IPS-15b (cell line): ENCODE measurements around the gene SMG7.

Experiments
- H3K27me3 ChIP-seq: one replicate; pipeline ENCODE4 v1.6.1; 2013; ENCODE audit warnings: low read length; ENCODE audit not compliant: control insufficient read depth, insufficient read depth
- H3K36me3 ChIP-seq: one replicate; pipeline ENCODE4 v1.6.1; 2013; ENCODE audit warnings: low read length; ENCODE audit not compliant: control insufficient read depth, insufficient read depth
- H3K4me1 ChIP-seq: one replicate; pipeline ENCODE4 v1.6.1; 2013; ENCODE audit warnings: mild to moderate bottlenecking, low read length; ENCODE audit not compliant: control insufficient read depth, insufficient read depth
- H3K4me3 ChIP-seq: one replicate; pipeline ENCODE4 v1.5.1; 2013; ENCODE audit warnings: low read depth, low read length
- H3K9ac ChIP-seq: one replicate; pipeline ENCODE4 v1.6.1; 2013; ENCODE audit warnings: low read depth, mild to moderate bottlenecking, low read length
- H3K9me3 ChIP-seq: one replicate; pipeline ENCODE4 v1.6.1; 2013; ENCODE audit warnings: mild to moderate bottlenecking, low read length; ENCODE audit not compliant: control insufficient read depth, insufficient read depth

SMG7 gene

DNA sequence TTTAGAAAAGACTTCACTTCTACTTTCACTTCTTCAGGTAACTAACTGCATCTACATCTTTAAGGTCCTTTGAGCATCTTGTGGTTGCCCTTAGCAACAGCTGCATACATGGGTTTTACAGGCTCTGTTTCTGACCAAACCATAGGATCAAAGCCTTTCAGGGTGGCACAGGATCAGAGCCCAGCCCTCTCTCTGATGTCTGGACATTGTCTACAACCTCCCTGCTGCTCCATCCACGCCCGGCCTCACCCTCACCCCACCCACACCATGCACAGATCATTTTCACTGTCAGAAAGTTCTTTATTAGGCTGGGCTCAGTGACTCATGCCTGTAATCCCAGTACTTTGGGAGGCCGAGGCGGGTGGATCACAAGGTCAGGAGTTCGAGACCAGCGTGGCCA lies 112.7 kb downstream of the SMG7 start:
- Histone ChIP-seq H3K9ac (no peak overlapping the region), H3K36me3 (no peaks in the 10 kb centered on the region), H3K4me3 (no peak overlapping the region), H3K9me3 (no peaks in the 10 kb centered on the region), H3K27me3 (no peaks in the 10 kb centered on the region), H3K4me1 (peaks cover 8% of the 10 kb centered on the region)

DNA sequence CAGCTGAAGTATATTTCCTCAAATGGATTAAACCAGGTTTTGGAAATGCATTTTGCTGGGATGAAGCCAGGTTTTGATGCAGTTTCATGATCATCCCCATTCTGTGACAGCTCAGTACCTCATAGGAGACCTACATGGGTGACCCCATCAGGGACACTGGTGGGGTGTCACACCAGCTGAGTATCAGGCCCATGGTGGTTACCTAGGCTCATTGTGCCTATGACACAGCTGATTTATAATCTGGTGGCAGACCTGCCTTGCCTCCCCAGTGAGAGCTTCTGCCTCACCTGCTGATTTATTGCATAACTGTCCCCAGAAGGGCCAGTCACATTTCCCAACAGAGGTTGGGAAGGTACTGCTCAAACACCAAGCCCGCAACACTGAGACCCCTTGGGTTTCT lies 114.2 kb downstream of the SMG7 start:
- Histone ChIP-seq H3K4me3 (no peak overlapping the region), H3K9me3 (no peaks in the 10 kb centered on the region), H3K9ac (no peak overlapping the region), H3K36me3 (no peaks in the 10 kb centered on the region), H3K27me3 (no peaks in the 10 kb centered on the region), H3K4me1 (peaks cover 5% of the 10 kb centered on the region)

DNA sequence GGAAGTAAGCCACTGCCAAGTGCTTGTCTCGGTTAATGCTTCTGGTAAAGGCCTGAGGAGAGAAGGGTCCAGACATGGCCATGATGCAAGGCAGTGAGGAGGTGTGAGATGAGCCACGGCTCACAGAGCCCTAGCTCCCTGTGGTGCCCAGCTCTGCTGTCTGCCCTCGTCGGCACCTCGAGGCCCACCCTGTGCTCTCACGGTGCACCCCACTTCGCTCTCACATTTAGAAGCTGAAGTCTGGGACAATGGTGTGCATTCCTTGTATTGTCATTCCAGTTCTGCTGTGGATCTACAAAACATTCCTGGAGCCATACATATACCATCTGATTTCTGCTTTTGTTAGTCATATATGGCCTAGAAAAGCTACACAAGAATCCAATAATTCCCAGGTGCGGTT lies 114.6 kb downstream of the SMG7 start:
- Histone ChIP-seq H3K4me3 (no peak overlapping the region), H3K9me3 (no peaks in the 10 kb centered on the region), H3K36me3 (no peaks in the 10 kb centered on the region), H3K27me3 (no peaks in the 10 kb centered on the region), H3K4me1 (peaks cover 5% of the 10 kb centered on the region), H3K9ac (no peak overlapping the region)

GRCh38 chr1:183588827-183589226 lies 116.5 kb downstream of the SMG7 start:
- H3K9me3 ChIP-seq = no peaks in the 10 kb centered on the region
- peaks cover 10% of the 10 kb centered on the region for H3K4me1 ChIP-seq
- no peaks in the 10 kb centered on the region for H3K27me3 ChIP-seq
- no peak overlapping the region for H3K9ac ChIP-seq
- H3K4me3 ChIP-seq = no peak overlapping the region
- no peaks in the 10 kb centered on the region for H3K36me3 ChIP-seq

GRCh38 chr1:183589384-183589783 lies 117.1 kb downstream of the SMG7 start:
- H3K9me3 ChIP-seq = no peaks in the 10 kb centered on the region
- no peaks in the 10 kb centered on the region for H3K36me3 ChIP-seq
- H3K4me1 ChIP-seq = peaks cover 10% of the 10 kb centered on the region
- H3K27me3 ChIP-seq = no peaks in the 10 kb centered on the region
- no peak overlapping the region for H3K4me3 ChIP-seq
- H3K9ac ChIP-seq = no peak overlapping the region

DNA sequence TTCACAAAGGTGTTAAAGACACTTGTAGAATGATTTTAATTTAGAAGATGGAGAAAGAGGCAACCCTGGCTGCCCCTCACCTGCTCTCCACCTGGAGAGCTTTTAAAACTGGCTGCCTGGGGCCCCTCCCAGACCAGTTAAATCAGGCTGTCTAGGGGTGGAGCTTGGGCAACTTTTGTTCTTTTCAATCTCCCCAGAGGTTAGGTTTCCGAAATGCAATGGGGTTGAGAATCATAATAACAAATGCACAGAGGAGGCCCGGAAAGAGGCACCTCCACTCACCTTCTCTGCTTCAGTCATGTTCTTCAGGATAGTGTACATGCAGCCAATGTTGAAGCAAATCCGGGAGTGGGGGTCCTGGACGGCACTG lies 117.6 kb downstream of the SMG7 start:
- H3K36me3 ChIP-seq = no peaks in the 10 kb centered on the region
- no peak overlapping the region for H3K4me3 ChIP-seq
- no peaks in the 10 kb centered on the region for H3K27me3 ChIP-seq
- no peaks in the 10 kb centered on the region for H3K9me3 ChIP-seq
- peaks cover 10% of the 10 kb centered on the region for H3K4me1 ChIP-seq
- H3K9ac ChIP-seq = no peak overlapping the region

DNA sequence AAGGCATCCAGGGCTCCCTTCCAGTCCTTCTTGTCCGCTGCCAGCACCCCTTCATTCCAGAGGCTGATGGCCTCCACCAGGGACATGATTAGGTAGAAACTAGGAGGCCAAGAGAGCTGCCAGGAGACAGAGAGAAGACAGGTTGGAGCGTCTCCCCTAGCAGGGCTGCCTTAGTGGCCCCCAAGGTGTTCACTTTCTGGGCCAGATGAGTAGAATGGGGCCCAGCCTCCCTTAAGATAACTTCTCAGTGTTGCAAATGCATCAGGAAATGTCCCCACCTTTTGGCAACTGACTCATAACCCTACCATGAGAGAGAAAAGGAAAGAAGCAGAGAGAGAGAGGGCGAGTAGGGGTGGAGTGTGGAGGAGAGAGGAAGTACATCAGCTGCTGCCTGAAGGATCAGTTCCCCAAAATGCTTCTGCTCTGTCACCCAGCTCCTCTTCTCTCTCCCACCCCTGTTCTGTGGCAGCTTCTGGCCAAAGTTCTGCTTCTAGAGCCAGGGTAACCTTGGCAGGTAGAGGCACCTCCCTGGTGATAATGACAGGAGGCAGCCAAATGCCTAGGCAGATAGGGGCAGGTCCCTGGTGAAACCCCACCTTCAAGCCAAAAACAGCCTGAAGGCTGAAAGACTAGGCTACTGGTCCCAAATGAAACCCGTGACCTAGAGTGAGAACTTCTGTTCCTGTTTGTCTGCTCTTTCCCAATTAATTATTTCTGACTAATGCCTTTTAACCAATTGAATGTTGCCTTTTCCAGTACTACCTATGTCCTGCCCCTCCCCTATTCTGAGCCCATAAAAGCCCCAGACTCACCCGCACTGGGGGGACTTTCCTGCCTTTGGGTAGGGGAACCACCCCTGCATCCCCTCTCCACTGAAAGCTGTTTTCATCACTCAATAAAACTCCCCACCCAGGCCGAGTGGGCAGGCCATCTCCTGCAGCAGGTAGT lies 118.2 kb downstream of the SMG7 start, which contains the start of gene NCF2:
TSS of gene NCF2 (minus strand) at position 216 of the 948 bp plus-strand sequence. CDS start at position 86, 130 bp downstream.
- Histone ChIP-seq H3K4me3 (no peak within 1 kb of the TSS), H3K9me3 (no peaks in the 10 kb centered on the region), H3K27me3 (no peaks in the 10 kb centered on the region), H3K9ac (no peak within 1 kb of the TSS), H3K36me3 (no peaks in the 10 kb centered on the region), H3K4me1 (peaks cover 10% of the 10 kb centered on the region)

GRCh38 chr1:183592733-183593132 lies 120.4 kb downstream of the SMG7 start:
- no peaks in the 10 kb centered on the region for H3K27me3 ChIP-seq
- H3K4me1 ChIP-seq = peaks cover 10% of the 10 kb centered on the region
- no peak overlapping the region for H3K4me3 ChIP-seq
- no peak overlapping the region for H3K9ac ChIP-seq
- H3K9me3 ChIP-seq = no peaks in the 10 kb centered on the region
- no peaks in the 10 kb centered on the region for H3K36me3 ChIP-seq

DNA sequence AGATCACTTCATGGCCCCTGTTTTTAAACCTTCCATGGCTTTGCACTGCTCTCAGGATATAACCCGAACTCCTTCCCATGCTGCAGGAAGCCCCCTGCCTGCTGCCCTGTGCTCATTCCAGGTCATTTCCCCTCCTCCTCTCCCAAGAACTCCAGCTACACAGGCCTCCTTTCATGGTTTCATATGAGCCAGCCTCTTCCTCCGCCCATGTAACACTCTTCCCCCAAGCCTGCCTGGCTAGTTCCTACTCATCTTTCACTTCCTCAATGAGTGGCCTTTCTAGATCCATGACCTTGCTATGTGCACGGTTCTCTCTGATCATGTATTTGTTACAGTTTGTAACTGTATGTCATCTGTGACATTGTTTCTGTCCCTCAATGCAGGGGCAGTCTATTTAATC lies 121.1 kb downstream of the SMG7 start:
- Histone ChIP-seq H3K4me1 (peaks cover 10% of the 10 kb centered on the region), H3K36me3 (no peaks in the 10 kb centered on the region), H3K9ac (no peak overlapping the region), H3K4me3 (no peak overlapping the region), H3K27me3 (no peaks in the 10 kb centered on the region), H3K9me3 (no peaks in the 10 kb centered on the region)

- Histone ChIP-seq H3K4me3 (no peak overlapping the region), H3K36me3 (no peaks in the 10 kb centered on the region), H3K4me1 (peaks cover 5% of the 10 kb centered on the region), H3K9me3 (no peaks in the 10 kb centered on the region), H3K27me3 (no peaks in the 10 kb centered on the region), H3K9ac (no peak overlapping the region)
Measured at GRCh38 chr1:183595537-183595936, 123.2 kb downstream of the SMG7 start.

- H3K4me1 ChIP-seq = peaks cover 5% of the 10 kb centered on the region
- H3K9ac ChIP-seq = no peak overlapping the region
- no peaks in the 10 kb centered on the region for H3K9me3 ChIP-seq
- no peaks in the 10 kb centered on the region for H3K36me3 ChIP-seq
- no peaks in the 10 kb centered on the region for H3K27me3 ChIP-seq
- no peak overlapping the region for H3K4me3 ChIP-seq
Measured at GRCh38 chr1:183596500-183596899, 124.2 kb downstream of the SMG7 start.

DNA sequence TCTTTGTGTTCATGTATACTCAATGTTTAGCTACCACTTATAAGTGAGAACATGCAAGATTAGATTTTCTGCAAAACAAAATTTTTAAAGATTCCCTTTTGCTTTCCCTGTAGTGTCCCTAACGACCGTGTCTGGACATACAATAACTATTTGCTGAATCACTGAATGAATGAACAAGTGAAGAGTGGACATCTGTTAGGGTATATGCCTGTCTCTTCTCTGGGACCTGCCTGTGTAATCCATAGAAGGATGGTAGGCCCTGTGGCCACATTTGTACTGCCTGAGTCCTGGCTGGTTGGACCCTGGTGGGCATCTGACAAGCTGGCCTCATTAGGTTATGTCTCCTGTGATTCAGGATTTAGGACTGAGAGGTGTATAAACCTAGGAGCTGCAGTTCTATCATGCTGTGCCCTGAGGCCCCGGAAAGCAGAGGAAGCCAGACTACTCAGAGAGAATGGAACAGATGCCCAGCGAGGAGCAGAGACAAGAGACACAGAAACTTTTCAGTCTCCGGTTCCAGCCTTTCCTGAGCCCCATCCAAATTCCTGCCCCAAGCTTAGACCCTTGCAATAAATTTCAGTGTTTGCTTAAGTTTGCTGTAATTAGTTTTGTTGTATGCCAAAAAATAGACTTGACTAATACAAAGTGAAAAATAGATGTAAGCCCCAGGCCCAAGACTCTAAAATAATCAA lies 125.5 kb downstream of the SMG7 start:
- Histone ChIP-seq H3K4me1 (peaks cover 5% of the 10 kb centered on the region), H3K9me3 (no peaks in the 10 kb centered on the region), H3K9ac (no peak overlapping the region), H3K36me3 (no peaks in the 10 kb centered on the region), H3K4me3 (no peak overlapping the region), H3K27me3 (no peaks in the 10 kb centered on the region)
